Measurements from ENCODE around the gene PDF. TPM values are rescaled to one million over a fixed set of nuclear protein-coding genes. Genes with fewer than 3 reads are reported as not detected.
"Not testable (repeated sequence)": the region's sequence is repeated elsewhere in the genome, so short reads cannot be mapped to it uniquely, and the experiment has no call there.

The PDF gene
- polyA plus RNA-seq, 12 donors: 1.6 to 4.1 (median 2.7) TPM; not detected in 2

GRCh38 chr16:69318177-69318910, 12.0 kb downstream of the PDF start:
- no peak for DNase-seq

- DNase-seq: no peak
These were observed 13.8 kb downstream of the PDF start for GRCh38 chr16:69316595-69317034.

GRCh38 chr16:69315486-69316311, 14.7 kb downstream of the PDF start:
- DNase-seq: no peak

GRCh38 chr16:69314534-69314933, 15.9 kb downstream of the PDF start:
- no peak for DNase-seq

GRCh38 chr16:69313469-69313868, 16.9 kb downstream of the PDF start:
- DNase-seq: no peak

GRCh38 chr16:69311533-69312387, 18.6 kb downstream of the PDF start:
- DNase-seq: no peak

GRCh38 chr16:69310653-69311532, 19.5 kb downstream of the PDF start, which contains the start of gene VPS4A:
TSS of gene VPS4A (plus strand) at chr16:69311350. CDS start at chr16:69311512, 162 bp downstream.
- DNase-seq: peak; percentile 97

- DNase-seq: no peak
These were observed 21.1 kb downstream of the PDF start for GRCh38 chr16:69309316-69309715.

- DNase-seq: no peak
These were observed 22.5 kb downstream of the PDF start for GRCh38 chr16:69307856-69308255.

GRCh38 chr16:69307091-69307490, 23.3 kb downstream of the PDF start:
- no peak for DNase-seq

GRCh38 chr16:69306031-69306430, 24.4 kb downstream of the PDF start:
- no peak for DNase-seq

- DNase-seq: no peak
These were observed 28.1 kb downstream of the PDF start for GRCh38 chr16:69302301-69302700.

- no peak for DNase-seq
These were observed 28.5 kb downstream of the PDF start for GRCh38 chr16:69301861-69302260.

- no peak for DNase-seq
These were observed 29.2 kb downstream of the PDF start for GRCh38 chr16:69301187-69301586.

- DNase-seq: no peak
These were observed 32.1 kb downstream of the PDF start for GRCh38 chr16:69298261-69298660.

- DNase-seq: not testable (repeated sequence)
These were observed 33.6 kb downstream of the PDF start for GRCh38 chr16:69296771-69297170.

GRCh38 chr16:69294051-69294450, 36.3 kb downstream of the PDF start:
- DNase-seq: no peak

- no peak for DNase-seq
These were observed 37.0 kb downstream of the PDF start for GRCh38 chr16:69293401-69293800.

- not testable (repeated sequence) for DNase-seq
These were observed 38.7 kb downstream of the PDF start for GRCh38 chr16:69291657-69292056.

GRCh38 chr16:69286941-69287713, 43.3 kb downstream of the PDF start:
- peak; percentile 82 for DNase-seq

Data from muscle of arm (tissue), 12 donors.